H1 (cell line): ENCODE data around the gene ARHGAP15. TPM values are rescaled to one million over a fixed set of nuclear protein-coding genes. Genes with fewer than 3 reads are reported as not detected.

Experiments
- EZH2 ChIP-seq: fragments of 200-600 bp; sonication (generic); IDR thresholded peaks from 2 replicates; pipeline ENCODE4 v1.7.1; 2012; ENCODE audit warnings: low read depth, mild to moderate bottlenecking, moderate library complexity, low read length, inconsistent platforms; ENCODE audit not compliant: severe bottlenecking
- KDM5A ChIP-seq: fragments of 200-600 bp; IDR thresholded peaks from 2 replicates; pipeline ENCODE4 v1.7.1; 2012; ENCODE audit warnings: mild to moderate bottlenecking, low read length, inconsistent platforms, mixed read lengths
- POLR2A ChIP-seq, 2 experiments: IDR thresholded peaks; 1 replicate in 1 of 2; 2 replicates in 1 of 2; pipeline ENCODE4 v1.6.1; 2011; ENCODE audit warnings: low read depth in 2 of 2, low read length in 2 of 2, mild to moderate bottlenecking in 2 of 2; ENCODE audit errors: control extremely low read depth in 1 of 2
- POLR2AphosphoS5 ChIP-seq: IDR thresholded peaks from 2 replicates; pipeline ENCODE4 v1.6.1; 2011; ENCODE audit warnings: low read depth, low read length
- RBBP5 ChIP-seq: IDR thresholded peaks from 2 replicates; pipeline ENCODE4 v1.7.1; 2012; ENCODE audit warnings: low read depth, mild to moderate bottlenecking, inconsistent platforms, low read length, moderate library complexity, borderline replicate concordance
- SIRT6 ChIP-seq: IDR thresholded peaks from one replicate; pipeline ENCODE4 v1.7.1; 2012; ENCODE audit warnings: low read length, inconsistent platforms
- SP1 ChIP-seq: IDR thresholded peaks from 2 replicates; pipeline ENCODE4 v1.6.1; 2011; ENCODE audit warnings: low read depth, low read length
- polyA plus RNA-seq, 7 experiments: library from polyadenylated mRNA; depleted of rRNA in 3 of 7; stranded (reverse) in 5 of 7; unstranded in 2 of 7; fragments of >200 nt in 5 of 7; fragments of 200-250 nt in 2 of 7; gene quantifications; 1 replicate in 5 of 7; 2 replicates in 1 of 7; 4 replicates in 1 of 7; pipeline versions ENCODE4 v1.2.1 to v1.2.3, GENCODE V29; 2011 to 2013; ENCODE audit warnings: missing spikeins in 2 of 7, mixed read lengths in 2 of 7
- total RNA-seq: library from RNA; stranded (reverse); fragmentation: NEBNext Ultra II Directional; extraction: Animal tissue kit (Norgen Biotek cat#: 25700); gene quantifications from 2 replicates; pipeline ENCODE4 v1.2.1, GENCODE V29; 2021

The ARHGAP15 gene
- total and polyA plus RNA-seq, 2 of the 8 experiments (the other 6 are each of a cell fraction or from before 2014, with no cell fraction given): not detected

- TF ChIP-seq POLR2AphosphoS5 (no peak), EZH2 (no peak), POLR2A (IDR thresholded peaks at IDR 0.05; ENCODE audit: control extremely low read depth in 1 of 2, low read depth in 2 of 2, low read length in 2 of 2) (no peak), KDM5A (no peak), SP1 (no peak), SIRT6 (no peak), RBBP5 (no peak)
- TF ChIP-seq, all 59 proteins: peak for 0
These were observed 342.3 kb downstream of the ARHGAP15 start (continued) for GRCh38 chr2:143471550-143471949.
